PC-3 (cell line): ENCODE measurements around the gene GPC5.

Experiments used
- EZH2 ChIP-seq: fragments of 300-600 bp; sonication (generic); IDR thresholded peaks from one replicate; pipeline ENCODE4 v1.6.1; 2017; ENCODE audit warnings: antibody characterized with exemption, mild to moderate bottlenecking, low read length; ENCODE audit not compliant: unreplicated experiment
- TF ChIP-seq, protein P1 (sequence below): fragments of 300-600 bp; sonication (generic); conservative IDR thresholded peaks from 2 replicates; pipeline ENCODE4 v1.5.1; 2017; ENCODE audit warnings: antibody characterized with exemption, low read depth, mild to moderate bottlenecking, low read length

DNA sequence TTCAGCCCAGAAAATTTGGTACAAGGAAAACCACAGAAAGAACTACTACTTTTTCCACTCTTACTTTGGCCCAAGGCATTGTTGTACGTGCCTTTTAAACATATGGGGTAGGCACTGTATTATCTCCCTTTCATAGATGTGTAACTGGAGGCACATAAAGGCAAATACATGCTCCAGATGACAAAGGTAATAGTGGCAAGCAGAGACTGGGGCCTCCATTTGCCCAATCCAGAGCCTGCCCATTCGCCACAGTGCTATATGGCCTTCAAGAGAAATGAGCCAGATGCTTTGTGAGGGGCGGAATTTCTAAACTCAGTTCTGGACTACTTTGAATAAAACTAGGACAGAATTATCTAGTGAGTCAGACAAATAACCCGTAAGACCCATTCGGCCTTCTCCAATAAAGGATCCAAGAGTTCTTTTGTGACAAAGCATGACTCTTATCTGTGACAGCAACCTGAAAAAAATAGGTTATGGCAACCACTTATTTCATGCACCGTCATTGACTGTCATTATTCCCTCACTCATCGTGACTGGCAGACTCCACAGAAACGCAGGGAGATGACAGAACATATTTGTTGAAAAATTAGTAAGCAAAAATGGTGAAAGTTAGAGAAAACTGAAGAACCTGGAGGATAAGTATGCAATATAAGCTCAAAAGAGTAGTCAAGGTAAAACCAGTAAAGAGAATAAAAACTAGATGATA lies 1116.2 kb downstream of the GPC5 start:
- TF ChIP-seq, protein P1, sequence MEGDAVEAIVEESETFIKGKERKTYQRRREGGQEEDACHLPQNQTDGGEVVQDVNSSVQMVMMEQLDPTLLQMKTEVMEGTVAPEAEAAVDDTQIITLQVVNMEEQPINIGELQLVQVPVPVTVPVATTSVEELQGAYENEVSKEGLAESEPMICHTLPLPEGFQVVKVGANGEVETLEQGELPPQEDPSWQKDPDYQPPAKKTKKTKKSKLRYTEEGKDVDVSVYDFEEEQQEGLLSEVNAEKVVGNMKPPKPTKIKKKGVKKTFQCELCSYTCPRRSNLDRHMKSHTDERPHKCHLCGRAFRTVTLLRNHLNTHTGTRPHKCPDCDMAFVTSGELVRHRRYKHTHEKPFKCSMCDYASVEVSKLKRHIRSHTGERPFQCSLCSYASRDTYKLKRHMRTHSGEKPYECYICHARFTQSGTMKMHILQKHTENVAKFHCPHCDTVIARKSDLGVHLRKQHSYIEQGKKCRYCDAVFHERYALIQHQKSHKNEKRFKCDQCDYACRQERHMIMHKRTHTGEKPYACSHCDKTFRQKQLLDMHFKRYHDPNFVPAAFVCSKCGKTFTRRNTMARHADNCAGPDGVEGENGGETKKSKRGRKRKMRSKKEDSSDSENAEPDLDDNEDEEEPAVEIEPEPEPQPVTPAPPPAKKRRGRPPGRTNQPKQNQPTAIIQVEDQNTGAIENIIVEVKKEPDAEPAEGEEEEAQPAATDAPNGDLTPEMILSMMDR = no peak
- TF ChIP-seq EZH2 = no peak
